Prostate gland (tissue), 2 donors: ENCODE measurements around the gene MMP2.

Experiments used
- POLR2AphosphoS5 ChIP-seq: sonication (generic); formaldehyde crosslinking; IDR thresholded peaks from one replicate; pipeline ENCODE4 v1.6.1; 2017; ENCODE audit warnings: antibody characterized with exemption
- TF ChIP-seq, protein P1 (sequence below), 4 experiments: fragments of 200-600 bp in 2 of 4; fragments of 450-650 bp in 2 of 4; sonication (generic) in 2 of 4; IDR thresholded peaks; 1 replicate in 3 of 4; 2 replicates in 1 of 4; pipeline ENCODE4 v1.5.1; 2016 to 2019; ENCODE audit warnings: antibody characterized with exemption in 4 of 4, mild to moderate bottlenecking in 2 of 4, moderate library complexity in 2 of 4

DNA sequence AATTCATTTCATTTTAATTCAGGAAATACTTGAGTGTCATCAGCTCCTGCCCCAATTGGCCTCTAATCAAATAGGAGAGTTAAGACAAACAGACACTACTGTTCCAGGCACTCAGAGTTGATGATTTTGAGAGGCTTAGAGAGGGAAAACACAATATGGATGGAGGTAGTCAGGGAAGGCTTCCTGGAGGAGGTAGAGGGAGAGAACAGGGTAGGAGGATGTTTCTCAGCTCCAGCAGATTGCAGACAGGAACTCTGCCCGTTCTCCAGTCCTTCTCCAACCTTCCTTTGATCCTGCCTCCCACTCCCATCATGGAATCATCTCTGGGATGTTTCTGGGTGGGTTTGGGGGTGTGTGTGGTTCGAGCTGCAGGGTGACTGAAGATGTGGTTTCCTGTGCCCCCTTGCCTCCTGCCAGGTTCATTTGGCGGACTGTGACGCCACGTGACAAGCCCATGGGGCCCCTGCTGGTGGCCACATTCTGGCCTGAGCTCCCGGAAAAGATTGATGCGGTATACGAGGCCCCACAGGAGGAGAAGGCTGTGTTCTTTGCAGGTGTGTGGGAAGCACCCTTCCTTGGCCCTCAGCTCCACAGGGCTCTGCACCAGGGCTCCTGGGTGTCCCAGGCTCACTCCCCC, 17.6 kb downstream of the MMP2 start:
- TF ChIP-seq, protein P1, sequence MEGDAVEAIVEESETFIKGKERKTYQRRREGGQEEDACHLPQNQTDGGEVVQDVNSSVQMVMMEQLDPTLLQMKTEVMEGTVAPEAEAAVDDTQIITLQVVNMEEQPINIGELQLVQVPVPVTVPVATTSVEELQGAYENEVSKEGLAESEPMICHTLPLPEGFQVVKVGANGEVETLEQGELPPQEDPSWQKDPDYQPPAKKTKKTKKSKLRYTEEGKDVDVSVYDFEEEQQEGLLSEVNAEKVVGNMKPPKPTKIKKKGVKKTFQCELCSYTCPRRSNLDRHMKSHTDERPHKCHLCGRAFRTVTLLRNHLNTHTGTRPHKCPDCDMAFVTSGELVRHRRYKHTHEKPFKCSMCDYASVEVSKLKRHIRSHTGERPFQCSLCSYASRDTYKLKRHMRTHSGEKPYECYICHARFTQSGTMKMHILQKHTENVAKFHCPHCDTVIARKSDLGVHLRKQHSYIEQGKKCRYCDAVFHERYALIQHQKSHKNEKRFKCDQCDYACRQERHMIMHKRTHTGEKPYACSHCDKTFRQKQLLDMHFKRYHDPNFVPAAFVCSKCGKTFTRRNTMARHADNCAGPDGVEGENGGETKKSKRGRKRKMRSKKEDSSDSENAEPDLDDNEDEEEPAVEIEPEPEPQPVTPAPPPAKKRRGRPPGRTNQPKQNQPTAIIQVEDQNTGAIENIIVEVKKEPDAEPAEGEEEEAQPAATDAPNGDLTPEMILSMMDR (IDR thresholded peaks at IDR 0.05) = no peak
- TF ChIP-seq POLR2AphosphoS5 = no peak
